Activated CD4-positive, CD25-positive, alpha-beta regulatory T cell treated with anti-CD3 and anti-CD28 coated beads, Interleukin-2, amount 50 U/mL, for 72 hours (primary cell): ENCODE measurements around the gene AKR1A1.
"Not testable (repeated sequence)": the region's sequence is repeated elsewhere in the genome, so short reads cannot be mapped to it uniquely, and the experiment has no call there.

Source experiments
- DNase-seq: peaks from one replicate; pipeline ENCODE4 v3.0.0; 2021

The AKR1A1 gene

DNA sequence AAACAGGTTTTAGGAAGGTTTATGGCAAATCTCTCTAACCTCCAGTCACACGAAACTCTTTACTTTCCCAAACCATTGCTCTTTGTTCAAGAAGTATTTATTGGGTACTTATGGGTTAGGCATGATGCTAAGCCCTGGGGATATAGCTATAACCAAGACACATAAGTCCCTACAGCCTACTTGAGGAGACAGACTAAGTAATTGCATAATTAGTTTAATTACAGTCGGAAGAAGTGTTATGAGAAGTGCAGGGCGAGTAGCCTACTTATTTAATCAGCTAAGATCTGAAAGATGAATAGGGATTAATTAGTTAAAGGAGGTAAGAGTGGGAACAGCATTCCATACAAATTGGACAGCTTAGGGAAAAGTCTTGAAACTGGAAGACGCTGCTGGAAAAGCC is 20.0 kb downstream of the AKR1A1 start:
- DNase-seq: no peak

DNA sequence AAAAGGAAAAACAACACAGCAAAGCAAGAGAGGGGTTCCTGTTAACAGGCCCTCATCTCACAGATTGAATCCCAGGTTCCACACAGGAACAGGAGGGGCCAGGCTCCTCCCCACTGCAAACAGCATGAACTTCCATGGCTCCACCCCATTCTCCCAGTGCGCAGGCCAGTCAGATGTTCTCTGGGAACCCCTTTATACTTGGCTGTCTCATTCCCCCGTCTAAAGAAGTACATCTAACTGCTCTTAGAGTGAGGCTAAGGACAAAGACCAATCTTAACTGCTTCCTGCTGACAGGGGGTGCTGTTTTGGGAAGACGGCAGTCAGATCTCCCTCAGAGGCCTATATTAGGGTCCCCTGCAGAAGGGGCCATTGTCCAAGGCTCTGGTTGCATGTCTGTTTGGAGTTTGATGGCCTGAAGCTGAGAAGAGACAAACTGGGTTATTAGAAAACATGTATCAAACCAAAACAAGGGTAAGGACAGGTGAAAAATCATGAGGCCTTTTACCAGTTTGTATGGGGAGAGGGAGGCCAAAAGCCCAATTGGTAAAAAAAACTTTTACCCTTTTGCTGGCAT is 22.7 kb downstream of the AKR1A1 start:
- no peak for DNase-seq

DNA sequence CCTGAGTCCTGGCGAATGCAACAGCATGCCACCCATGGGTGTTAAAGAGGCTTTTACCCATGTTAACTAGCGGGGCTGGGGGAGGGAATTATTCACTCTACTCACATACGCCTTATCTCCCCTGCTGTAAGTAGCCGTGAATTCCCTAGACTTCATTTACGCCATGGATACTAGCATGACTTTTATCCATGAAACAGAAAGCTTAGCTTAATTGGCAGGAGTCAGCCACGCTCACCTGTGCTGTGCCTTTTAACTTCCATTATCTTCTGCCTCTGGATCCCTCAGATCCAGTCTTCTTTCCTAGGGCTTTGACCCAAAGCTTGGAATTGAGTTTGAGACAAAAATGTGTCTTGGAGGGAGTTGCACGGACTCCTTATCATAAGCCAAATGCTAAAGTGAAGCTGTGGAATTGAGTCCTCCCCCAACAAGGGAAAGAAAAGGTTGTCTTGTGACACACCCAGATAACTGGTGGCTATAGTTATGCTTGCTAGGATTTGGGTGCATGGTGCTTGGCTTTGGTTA is 23.5 kb downstream of the AKR1A1 start:
- no peak for DNase-seq

DNA sequence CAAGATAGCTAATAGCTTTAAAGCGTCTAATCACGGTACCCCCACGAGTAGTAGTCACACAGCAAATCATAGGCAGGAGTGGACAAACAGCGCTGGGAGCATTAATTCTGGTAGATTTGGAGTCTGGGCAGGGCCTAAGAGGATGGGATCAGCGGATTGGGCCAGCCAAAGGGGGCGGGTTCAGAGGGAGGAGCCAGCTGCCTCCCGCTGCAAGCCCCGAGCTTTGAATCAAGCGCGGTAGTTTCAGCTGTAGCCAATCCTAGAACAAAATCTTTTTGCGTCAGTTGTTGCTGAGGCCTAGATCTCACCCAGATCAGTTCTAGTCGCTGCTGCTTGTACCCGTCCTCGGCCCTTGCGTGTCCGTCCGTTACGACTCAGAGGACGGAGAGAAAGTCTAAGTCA is 32.6 kb downstream of the AKR1A1 start:
- peak; percentile 92 for DNase-seq

DNA sequence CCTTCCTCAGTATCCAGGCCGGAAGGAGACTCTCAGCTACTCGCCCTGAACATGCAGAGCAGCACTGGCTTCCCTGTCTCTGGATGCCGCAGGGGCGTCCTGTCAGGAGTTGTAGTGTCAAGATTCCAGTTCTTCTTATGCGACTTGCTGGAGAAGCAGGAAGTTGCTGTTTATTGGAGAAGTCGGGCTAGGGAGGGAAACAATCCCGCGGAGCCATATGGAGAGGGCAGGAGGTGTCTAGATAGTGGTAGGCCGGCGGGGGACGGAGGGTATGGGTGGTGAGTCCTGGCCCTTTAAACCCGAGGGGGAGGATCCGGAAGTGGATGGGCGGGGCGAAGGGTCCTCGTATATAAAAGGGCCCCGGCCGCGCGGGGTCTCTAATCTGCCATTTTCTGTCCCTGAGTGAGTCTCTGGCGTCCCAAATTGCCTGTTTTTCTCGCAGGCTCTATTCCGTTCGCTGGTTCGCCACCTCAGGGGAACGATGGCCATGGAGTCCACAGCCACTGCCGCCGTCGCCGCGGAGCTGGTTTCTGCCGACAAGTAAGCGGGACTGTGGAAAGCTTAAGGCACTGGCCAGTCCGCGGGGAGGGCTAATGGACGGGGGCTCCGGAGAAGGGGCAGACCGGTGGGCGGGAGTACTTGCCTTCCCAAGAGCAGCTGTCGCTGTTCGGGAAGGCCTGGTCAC is 33.2 kb downstream of the AKR1A1 start, which contains the start of gene NASP:
Gene NASP (plus strand): TSS at position 376 of the 685 bp plus-strand sequence. CDS start 106 bp downstream, at position 482.
- DNase-seq: peak; percentile 95

DNA sequence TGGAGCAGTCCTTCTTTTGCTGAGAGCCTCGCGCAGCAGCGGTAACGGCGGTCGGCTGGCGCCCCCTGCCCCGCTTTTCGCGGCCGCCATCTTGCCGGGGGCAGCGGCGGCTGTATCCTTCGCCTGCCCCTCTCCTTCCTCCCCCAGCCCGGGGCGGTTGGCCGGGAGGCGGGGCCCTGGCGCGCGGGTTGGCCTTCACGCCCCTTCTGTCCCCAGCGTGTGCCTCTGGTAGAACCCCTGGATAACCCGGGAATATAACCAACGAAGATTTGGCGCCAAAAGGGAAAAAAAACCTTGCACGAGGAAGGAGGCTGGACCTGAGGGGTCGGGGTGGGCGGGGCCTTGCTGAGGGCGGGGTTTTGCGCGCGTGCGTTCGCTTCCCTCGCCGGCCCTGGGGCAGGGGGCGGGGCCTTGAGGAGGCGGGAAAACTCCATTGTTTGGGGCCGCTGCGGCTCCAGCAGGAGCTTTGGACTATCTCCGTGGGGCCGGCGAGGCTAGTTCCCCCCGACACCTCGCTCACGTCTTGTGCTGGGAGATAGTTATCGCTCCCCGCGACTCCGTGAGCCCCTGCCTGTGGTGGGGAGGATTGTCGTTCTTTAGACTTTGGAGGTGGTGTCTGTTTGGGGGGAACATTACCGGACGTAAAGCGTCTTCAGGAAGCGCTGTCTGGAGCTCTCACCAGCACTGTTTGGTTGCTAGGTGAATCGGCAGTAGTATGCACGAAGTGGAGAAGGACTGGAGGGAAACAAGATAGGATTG is 33.9 kb downstream of the AKR1A1 start:
- DNase-seq: peak; percentile 85

DNA sequence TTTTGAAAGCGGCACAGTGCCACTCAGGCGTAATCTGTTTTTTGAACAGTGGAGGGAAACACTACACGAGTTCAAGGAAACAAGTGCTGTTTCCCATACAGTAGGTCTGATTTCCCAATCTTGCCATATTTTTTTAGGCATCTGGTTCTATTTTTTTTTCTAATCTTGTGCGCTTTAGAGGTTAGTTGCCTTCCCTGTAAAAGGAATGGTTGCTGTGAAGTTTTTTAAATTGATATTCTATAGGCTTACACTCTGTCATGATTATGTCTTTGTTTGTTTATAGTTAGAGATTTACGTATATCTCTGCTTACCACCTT is 34.4 kb downstream of the AKR1A1 start:
- DNase-seq: no peak

DNA sequence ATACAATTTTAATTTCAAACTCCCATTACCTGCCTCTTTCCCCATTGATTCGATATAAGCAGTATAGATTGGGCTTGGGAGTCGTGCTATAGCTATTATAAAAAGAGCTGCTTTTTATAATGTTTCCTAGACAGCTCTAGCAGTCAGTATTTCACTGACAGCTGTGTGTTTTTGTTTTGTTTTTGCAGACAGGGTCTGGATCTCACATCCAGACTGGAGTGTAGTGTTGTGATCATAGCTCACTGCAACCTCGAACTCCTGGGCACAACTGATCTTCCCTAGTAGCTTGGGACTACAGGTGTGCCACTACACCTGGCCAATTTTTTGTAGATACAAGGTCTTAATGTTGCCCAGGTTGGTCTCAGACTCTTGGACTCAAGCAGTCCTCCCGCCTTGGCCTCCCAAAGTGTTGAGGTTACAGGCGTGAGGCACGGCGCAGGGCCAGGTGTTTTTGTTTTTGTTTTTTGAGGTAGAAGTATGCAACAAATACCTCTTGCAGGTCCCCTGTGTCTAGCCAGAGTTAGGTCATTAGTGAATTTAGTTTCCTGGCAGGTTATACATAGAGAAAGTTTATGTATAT is 35.0 kb downstream of the AKR1A1 start:
- DNase-seq: no peak

DNA sequence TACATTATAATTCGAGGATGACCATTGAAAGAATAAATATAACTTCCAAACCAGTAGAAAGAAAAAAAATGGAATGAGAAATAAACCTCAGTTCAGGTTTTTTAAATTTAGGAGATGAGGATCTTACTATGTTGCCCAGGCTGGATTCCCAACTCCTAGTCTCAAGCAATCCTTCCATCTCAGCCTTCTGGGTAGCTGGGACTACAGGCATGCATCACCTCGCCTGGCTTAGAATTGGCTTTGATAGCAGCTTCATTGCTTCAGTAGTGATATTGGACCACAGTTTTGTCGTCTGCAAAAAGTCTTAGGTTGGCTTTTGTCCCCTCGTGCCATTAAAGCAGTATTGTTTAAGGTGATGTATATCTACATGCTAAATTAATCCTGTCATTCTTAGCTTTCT is 36.1 kb downstream of the AKR1A1 start:
- no peak for DNase-seq

DNA sequence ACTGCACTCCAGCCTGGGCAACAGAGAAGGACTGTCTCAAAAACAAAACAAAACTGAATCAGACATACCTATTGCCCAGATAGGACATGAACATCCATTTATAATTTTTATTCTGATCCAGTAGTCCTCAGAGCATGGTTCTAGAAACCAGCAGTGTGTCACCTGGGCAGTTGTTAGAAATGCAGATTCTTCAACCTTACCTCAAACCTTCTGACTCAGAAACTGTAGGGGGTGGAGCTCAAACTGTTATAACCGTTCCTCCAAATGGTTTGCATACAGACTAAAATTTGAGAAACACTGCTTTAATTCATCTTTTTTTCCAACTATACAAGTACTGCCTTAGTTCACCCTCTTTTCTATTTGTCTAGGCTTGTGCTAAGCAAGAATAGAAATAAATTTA is 39.2 kb downstream of the AKR1A1 start:
- DNase-seq: no peak

DNA sequence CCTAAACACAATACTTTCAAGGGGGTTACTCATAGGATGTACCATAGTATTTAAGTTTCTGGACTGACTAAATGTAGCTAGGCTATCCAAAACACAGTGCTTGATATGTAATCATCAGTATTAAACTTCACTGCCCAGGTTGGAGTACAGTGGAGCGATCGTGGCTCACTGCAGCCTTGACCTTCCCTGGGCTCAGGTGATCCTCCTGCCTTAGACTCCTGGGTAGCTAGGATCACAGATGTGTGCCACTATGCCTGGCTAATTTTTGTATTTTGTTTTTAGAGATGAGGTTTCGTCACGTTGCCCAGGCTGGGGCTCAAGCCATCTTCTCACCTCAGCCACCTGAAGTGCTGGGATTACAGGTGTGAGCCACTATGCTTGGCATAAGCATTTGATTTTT is 43.8 kb downstream of the AKR1A1 start:
- DNase-seq: no peak

DNA sequence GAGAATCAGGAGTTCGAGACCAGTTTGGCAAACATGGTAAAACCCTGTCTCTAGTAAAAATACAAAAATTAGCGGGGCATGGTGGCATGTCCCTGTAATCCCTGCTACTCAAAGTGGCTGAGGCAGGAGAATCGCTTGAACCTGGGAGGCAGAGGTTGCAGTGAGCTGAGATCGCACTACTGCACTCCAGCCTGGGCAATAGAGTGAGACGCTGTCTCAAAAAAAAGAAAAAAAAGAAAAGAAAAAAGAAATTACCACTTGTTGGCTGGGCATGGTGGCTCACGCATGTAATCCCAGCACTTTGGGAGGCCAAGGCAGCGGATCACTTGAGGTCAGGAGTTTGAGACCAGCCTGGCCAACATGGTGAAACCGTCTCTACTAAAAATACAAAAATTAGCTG is 46.1 kb downstream of the AKR1A1 start:
- not testable (repeated sequence) for DNase-seq

DNA sequence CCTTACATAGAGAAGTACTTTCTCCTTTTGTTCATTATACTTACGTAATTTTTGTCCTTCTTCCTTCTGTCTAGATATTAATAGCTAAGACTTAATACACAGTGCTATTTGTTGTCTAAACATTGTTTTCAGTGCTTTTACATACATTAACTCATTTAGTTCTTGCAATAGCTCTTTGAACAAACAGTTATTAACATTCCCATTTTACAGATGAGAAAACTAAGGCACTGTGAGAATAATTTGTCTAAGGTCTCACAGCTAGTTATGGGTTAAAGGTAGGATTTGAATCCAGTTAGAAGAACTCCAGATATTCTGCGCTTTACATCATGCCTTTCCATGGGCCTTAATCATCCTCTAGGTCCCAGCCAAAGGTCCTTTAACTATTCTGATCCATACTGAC is 53.6 kb downstream of the AKR1A1 start:
- no peak for DNase-seq

DNA sequence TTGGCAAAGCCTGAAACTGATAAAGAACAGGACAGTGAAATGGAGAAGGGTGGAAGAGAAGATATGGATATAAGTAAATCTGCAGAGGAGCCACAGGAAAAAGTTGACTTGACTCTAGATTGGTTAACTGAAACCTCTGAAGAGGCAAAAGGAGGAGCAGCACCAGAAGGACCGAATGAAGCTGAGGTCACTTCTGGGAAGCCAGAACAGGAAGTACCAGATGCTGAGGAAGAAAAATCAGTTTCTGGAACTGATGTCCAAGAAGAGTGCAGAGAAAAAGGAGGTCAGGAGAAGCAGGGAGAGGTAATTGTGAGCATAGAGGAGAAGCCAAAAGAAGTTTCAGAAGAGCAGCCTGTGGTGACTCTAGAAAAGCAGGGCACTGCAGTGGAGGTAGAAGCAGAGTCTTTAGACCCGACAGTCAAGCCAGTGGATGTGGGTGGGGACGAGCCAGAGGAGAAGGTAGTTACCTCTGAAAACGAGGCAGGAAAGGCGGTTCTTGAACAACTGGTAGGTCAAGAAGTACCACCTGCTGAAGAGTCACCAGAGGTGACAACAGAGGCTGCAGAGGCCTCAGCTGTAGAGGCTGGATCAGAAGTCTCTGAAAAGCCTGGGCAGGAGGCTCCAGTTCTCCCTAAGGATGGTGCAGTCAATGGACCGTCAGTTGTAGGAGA is 56.9 kb downstream of the AKR1A1 start:
- no peak for DNase-seq

DNA sequence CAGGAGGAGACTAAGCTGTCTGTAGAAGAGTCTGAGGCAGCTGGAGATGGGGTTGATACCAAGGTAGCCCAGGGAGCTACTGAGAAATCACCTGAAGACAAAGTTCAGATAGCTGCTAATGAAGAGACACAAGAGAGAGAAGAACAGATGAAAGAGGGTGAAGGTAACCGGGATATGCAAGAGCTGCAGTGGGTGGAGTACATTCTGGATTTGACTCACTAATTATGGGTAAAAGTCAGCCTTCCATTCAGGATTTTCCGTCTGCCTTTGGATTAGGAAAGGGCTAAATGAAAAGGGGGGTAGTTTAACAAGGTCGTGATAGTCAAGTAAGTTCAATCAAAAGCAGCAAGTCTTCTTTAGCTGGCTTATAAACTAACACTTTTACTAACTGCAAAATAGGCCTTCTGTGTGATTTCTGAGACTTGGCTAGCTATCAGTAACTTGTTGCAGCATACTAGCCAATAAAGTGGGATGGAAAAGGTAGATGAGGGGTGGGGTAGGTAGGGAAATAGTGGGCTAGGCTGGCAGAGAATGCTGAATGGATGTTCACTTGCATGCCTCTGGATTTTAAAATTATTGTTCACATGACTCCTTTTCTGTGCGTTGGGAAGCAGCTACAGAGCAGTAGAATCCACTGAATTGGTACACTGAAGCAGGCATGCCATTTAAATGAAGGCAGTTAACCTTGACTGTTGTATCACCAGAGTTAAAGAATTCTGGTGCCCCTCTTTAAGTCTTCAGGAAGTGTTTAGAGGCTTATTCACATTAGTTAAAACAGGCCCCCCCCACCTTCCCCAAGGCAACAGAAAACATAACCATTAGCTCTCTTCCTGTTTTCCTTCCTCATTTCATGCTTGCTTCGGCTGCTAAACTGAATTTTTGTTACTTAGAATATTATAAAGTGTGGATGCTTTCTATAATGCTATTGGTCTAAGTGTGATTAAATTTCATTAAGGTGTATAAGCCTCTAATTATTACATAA is 57.8 kb downstream of the AKR1A1 start:
- DNase-seq: no peak

DNA sequence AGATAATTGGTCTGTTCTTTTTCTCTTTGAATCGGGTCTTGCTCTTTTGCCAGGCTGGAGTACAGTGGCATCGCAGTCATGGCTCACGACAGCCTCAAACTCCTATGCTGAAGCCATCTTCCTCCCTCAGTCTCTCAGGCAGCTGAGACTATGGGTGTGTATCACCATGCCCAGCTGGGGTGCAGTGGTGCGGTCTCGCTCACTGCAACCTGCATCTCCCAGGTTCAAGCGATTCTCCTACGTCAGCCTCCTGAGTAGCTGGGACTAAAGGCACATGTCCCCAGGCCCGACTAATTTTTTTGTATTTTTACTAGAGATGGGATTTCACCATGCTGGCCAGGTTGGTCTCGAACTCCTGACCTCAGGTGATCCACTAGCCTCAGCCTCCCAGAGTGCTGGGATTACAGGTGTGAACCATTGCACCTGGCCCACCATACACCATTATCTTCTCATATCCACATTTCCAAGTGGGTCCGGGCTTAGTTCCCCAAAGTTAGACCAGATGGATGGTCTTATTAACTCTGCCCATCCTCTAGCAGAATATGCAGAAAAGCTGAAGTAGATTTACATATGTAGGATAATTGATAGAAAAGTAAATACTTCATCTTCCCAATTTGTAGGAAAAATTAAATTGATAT is 60.1 kb downstream of the AKR1A1 start:
- DNase-seq: no peak

DNA sequence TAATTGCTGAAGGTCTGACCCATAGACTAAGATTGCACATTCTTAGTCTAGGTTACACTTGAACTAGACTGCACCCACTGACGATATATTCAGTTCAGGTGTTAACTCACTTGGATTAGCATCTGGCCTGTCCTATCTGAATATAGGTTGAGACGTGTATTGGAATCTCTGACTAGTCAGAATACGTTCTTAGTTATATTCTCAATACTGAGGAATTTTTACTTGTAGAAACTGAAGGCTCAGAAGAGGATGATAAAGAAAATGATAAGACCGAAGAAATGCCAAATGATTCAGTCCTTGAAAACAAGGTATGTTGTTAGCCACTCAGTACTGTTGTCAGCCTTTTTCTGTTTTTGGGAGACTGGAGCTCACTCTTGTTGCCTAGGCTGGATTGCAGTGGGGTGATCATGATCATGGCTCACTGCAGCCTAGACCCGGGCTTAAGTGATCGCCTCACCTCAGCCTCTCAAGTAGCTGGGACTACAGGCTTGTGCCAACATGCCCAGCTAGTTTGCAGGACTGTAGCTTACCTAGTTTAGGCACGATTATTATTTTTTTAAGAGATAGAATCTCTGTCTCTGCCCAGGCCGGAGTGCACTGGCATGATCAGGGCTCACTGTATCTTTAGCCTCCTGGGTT is 62.4 kb downstream of the AKR1A1 start:
- DNase-seq: no peak

DNA sequence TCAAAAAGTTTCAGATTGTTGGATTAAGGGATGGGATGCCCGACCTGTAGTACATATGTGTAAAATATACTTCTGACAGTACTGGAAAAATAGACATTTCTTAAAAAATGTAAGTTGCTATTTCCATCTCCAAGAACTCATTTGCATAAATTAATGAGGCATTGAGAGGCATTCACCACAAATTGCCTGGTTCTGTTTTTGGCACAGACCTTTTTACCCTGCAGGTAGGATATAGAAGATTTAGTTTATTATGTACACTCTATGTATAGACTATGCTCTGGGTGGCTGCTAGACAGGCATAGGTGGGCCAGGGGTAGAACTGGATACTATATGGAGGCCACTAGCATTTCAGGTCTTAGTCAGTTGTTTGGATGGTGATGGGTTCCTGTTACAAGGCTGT is 65.3 kb downstream of the AKR1A1 start:
- DNase-seq: no peak

DNA sequence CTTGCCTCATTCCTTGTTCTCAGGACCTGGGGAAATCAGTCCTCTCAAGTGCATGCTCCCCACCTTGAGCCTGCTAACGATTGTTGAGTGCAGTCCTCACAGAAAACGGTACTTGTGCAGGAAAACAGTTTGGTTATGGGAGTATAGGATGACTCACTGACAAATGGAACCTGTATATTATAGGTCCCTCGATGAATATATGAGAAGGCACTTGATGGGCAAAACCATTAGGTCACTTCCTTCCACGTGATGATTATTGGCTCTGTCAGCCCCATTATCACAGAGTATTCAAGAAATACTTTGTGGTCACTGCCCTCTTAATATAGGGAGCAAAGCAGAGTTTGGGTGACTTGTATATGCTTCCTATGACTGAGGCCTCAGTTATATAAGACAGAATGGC is 67.0 kb downstream of the AKR1A1 start:
- DNase-seq: no peak

DNA sequence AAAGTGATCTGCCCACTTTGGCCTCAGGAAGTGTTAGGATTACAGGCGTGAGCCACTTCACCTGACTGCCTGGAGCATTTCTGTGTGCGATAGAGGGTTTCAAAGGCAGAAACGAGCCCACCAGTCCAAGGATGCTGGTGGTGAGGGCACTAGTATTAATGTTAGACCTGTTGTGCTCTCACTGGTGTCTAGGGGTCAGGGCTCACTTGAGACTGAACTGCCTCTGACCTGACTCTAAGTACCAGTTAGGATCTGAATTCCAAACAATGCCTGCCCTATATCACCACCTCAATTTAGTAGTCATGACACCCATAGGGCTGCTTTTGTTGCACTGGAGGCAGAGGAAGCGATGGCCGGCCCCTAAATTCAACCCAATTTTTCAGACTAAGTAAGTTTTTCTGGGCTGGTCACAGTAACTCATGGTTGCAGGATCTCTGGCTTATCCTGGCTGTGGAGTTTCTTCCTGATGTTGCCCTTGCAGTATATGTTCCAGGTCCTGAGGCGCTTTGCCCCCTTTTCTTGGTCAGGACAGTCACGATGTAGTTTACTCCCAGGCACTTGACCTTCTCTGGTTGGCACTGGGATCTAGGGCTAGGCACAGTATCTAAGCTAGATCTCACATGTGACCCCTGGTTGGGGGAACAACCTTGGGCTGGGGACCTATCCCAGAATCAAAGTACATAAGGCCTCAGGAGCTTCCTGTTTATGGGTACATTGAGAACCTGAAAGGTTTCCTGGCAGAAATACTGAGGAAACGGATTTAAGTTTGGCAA is 68.7 kb downstream of the AKR1A1 start:
- DNase-seq: no peak
